ENCODE data around the gene GAB2.

Gene GAB2

GRCh38 chr11:78399136-78399535 lies 18.5 kb downstream of the GAB2 start:
- DNase-seq: no peak
- no peaks in the 10 kb centered on the region for H3K36me3 Mint-ChIP-seq (ENCODE audit: low read depth)
- peaks cover 4% of the 10 kb centered on the region for H3K4me1 Mint-ChIP-seq (ENCODE audit: low read depth)
- no peak overlapping the region for H3K4me3 Mint-ChIP-seq
- H3K27me3 Mint-ChIP-seq: no peaks in the 10 kb centered on the region
- H3K27ac Mint-ChIP-seq: no peak overlapping the region
- no peaks in the 10 kb centered on the region for H3K9me3 Mint-ChIP-seq

DNA sequence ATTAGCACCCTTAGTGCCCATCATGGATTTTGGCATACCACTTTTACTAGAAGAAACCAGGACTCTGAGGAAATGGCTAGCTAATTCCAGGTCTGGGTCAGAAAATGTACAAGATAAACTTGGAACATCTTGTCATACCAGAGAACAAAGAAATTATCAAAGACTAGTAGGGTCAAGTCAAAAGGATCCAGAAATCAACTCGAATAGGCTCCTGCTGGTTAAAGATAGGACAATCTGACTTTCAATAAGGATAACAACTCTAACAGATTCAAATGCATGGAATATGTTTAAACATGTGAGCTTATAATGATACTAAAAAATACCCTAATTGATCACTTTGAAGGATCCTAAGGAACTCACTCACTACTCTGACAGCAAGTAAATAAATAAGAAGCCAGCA lies 18.9 kb downstream of the GAB2 start:
- no peak for DNase-seq
- Mint-ChIP-seq H3K27ac (no peak overlapping the region), H3K27me3 (no peaks in the 10 kb centered on the region), H3K9me3 (no peaks in the 10 kb centered on the region), H3K36me3 (ENCODE audit: low read depth) (no peaks in the 10 kb centered on the region), H3K4me3 (no peak overlapping the region), H3K4me1 (ENCODE audit: low read depth) (peaks cover 4% of the 10 kb centered on the region)

- Mint-ChIP-seq H3K27me3 (no peaks in the 10 kb centered on the region), H3K36me3 (ENCODE audit: low read depth) (no peaks in the 10 kb centered on the region), H3K4me1 (ENCODE audit: low read depth) (peaks cover 4% of the 10 kb centered on the region), H3K4me3 (no peak overlapping the region), H3K9me3 (no peaks in the 10 kb centered on the region), H3K27ac (no peak overlapping the region)
- no peak for DNase-seq
Observed at GRCh38 chr11:78397398-78397797, 20.2 kb downstream of the GAB2 start.

GRCh38 chr11:78395597-78395996 lies 22.0 kb downstream of the GAB2 start:
- DNase-seq: no peak
- H3K27ac Mint-ChIP-seq: no peak overlapping the region
- H3K4me3 Mint-ChIP-seq: no peak overlapping the region
- H3K9me3 Mint-ChIP-seq: no peaks in the 10 kb centered on the region
- peaks cover 4% of the 10 kb centered on the region for H3K4me1 Mint-ChIP-seq (ENCODE audit: low read depth)
- H3K36me3 Mint-ChIP-seq (ENCODE audit: low read depth): no peaks in the 10 kb centered on the region
- no peaks in the 10 kb centered on the region for H3K27me3 Mint-ChIP-seq

DNA sequence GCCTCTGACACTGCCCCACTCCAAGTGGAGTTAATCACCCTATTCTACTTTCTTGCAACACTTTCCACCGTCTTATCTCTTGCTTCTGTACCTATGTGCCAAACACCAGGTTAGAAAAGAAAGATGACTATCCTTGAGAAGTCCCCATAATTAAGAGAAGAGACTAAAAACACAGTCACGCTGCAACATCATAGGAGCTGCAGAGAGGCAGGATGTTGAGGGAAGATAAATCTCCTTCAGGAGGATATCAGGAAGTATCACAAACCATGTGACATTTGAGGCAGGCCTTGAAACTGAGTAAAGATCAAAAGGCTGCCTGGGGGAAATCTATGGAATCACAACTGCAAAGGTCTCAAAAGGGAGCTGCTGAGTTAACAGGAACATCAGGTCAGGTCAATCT lies 24.8 kb downstream of the GAB2 start:
- no peaks in the 10 kb centered on the region for H3K9me3 Mint-ChIP-seq
- H3K27me3 Mint-ChIP-seq: no peaks in the 10 kb centered on the region
- H3K36me3 Mint-ChIP-seq (ENCODE audit: low read depth): no peaks in the 10 kb centered on the region
- H3K27ac Mint-ChIP-seq: no peak overlapping the region
- H3K4me3 Mint-ChIP-seq: no peak overlapping the region
- DNase-seq: no peak
- peaks cover 4% of the 10 kb centered on the region for H3K4me1 Mint-ChIP-seq (ENCODE audit: low read depth)

DNA sequence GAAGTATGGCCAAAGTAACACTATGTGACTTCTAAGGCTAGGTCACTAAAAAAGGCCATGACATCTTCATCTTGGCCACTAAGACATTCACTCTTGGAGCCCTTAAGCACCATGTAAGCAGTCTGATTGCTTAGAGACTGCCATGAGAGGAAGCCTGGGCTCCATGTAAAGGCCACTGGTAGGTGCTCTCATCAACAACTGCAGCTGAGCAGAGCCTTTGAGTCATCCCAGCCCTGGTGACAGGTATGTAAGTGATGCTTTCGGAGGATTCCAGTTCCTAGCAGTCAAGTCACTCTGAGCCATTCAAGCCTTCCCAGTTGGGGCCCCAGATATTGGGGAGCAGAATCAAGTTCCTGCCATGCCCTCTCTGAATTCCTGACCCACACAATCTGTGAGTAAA lies 26.2 kb downstream of the GAB2 start:
- H3K27me3 Mint-ChIP-seq: no peaks in the 10 kb centered on the region
- H3K36me3 Mint-ChIP-seq (ENCODE audit: low read depth): no peaks in the 10 kb centered on the region
- no peaks in the 10 kb centered on the region for H3K4me1 Mint-ChIP-seq (ENCODE audit: low read depth)
- H3K27ac Mint-ChIP-seq: no peak overlapping the region
- no peak overlapping the region for H3K4me3 Mint-ChIP-seq
- DNase-seq: no peak
- no peaks in the 10 kb centered on the region for H3K9me3 Mint-ChIP-seq

DNA sequence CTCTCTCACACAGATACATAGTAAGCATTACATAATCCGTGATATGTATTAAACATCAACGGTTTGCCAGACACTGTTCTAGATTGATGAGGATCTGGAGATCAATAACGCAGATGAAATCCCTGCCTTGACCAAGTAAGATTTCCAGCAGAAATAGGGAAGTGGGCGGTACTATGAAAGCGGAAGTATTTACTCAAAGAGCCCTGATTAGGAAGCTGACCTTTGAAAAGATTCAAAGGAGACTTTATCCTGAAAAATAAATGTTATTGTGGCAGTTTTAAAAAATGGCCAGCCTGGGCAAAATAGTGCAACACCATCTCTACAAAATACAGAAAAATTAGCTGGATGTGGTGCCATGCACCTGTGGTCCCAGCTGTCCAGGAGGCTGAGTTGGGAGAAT lies 26.8 kb downstream of the GAB2 start:
- no peaks in the 10 kb centered on the region for H3K36me3 Mint-ChIP-seq (ENCODE audit: low read depth)
- no peak overlapping the region for H3K27ac Mint-ChIP-seq
- H3K4me3 Mint-ChIP-seq: no peak overlapping the region
- no peak for DNase-seq
- no peaks in the 10 kb centered on the region for H3K27me3 Mint-ChIP-seq
- no peaks in the 10 kb centered on the region for H3K9me3 Mint-ChIP-seq
- H3K4me1 Mint-ChIP-seq (ENCODE audit: low read depth): no peaks in the 10 kb centered on the region

- Mint-ChIP-seq H3K9me3 (peaks cover 18% of the 10 kb centered on the region), H3K27ac (no peak overlapping the region), H3K36me3 (ENCODE audit: low read depth) (peaks cover 9% of the 10 kb centered on the region), H3K27me3 (no peaks in the 10 kb centered on the region), H3K4me3 (no peak overlapping the region), H3K4me1 (ENCODE audit: low read depth) (no peaks in the 10 kb centered on the region)
- DNase-seq: no peak
Observed at GRCh38 chr11:78386215-78386941, 31.2 kb downstream of the GAB2 start.

GRCh38 chr11:78385205-78385604 lies 32.4 kb downstream of the GAB2 start:
- Mint-ChIP-seq H3K4me1 (ENCODE audit: low read depth) (no peaks in the 10 kb centered on the region), H3K36me3 (ENCODE audit: low read depth) (peaks cover 9% of the 10 kb centered on the region), H3K27me3 (no peaks in the 10 kb centered on the region), H3K27ac (no peak overlapping the region), H3K9me3 (peaks cover 18% of the 10 kb centered on the region), H3K4me3 (no peak overlapping the region)
- DNase-seq: no peak

- no peak overlapping the region for H3K27ac Mint-ChIP-seq
- no peaks in the 10 kb centered on the region for H3K27me3 Mint-ChIP-seq
- H3K4me3 Mint-ChIP-seq: no peak overlapping the region
- peaks cover 18% of the 10 kb centered on the region for H3K9me3 Mint-ChIP-seq
- peaks cover 3% of the 10 kb centered on the region for H3K4me1 Mint-ChIP-seq (ENCODE audit: low read depth)
- H3K36me3 Mint-ChIP-seq (ENCODE audit: low read depth): peaks cover 9% of the 10 kb centered on the region
- DNase-seq: no peak
Observed at GRCh38 chr11:78384231-78384630, 33.4 kb downstream of the GAB2 start.

- peaks cover 5% of the 10 kb centered on the region for H3K4me1 Mint-ChIP-seq (ENCODE audit: low read depth)
- no peak overlapping the region for H3K27ac Mint-ChIP-seq
- H3K9me3 Mint-ChIP-seq: peaks cover 18% of the 10 kb centered on the region
- no peaks in the 10 kb centered on the region for H3K27me3 Mint-ChIP-seq
- H3K36me3 Mint-ChIP-seq (ENCODE audit: low read depth): peaks cover 9% of the 10 kb centered on the region
- H3K4me3 Mint-ChIP-seq: no peak overlapping the region
- DNase-seq: no peak
Observed at GRCh38 chr11:78381865-78382264, 35.8 kb downstream of the GAB2 start.

- Mint-ChIP-seq H3K9me3 (peaks cover 18% of the 10 kb centered on the region), H3K4me1 (ENCODE audit: low read depth) (peaks cover 5% of the 10 kb centered on the region), H3K4me3 (no peak overlapping the region), H3K27ac (no peak overlapping the region), H3K27me3 (no peaks in the 10 kb centered on the region), H3K36me3 (ENCODE audit: low read depth) (peaks cover 9% of the 10 kb centered on the region)
- no peak for DNase-seq
Observed at GRCh38 chr11:78380615-78381051, 37.0 kb downstream of the GAB2 start.

- Mint-ChIP-seq H3K9me3 (peaks cover 5% of the 10 kb centered on the region), H3K27ac (no peak overlapping the region), H3K4me3 (no peak overlapping the region), H3K4me1 (ENCODE audit: low read depth) (peaks cover 5% of the 10 kb centered on the region), H3K36me3 (ENCODE audit: low read depth) (peaks cover 2% of the 10 kb centered on the region), H3K27me3 (no peaks in the 10 kb centered on the region)
- DNase-seq: no peak
Observed at GRCh38 chr11:78379039-78379670, 38.5 kb downstream of the GAB2 start.

GRCh38 chr11:78377625-78378418 lies 39.8 kb downstream of the GAB2 start:
- no peak overlapping the region for H3K4me3 Mint-ChIP-seq
- peaks cover 5% of the 10 kb centered on the region for H3K4me1 Mint-ChIP-seq (ENCODE audit: low read depth)
- H3K27me3 Mint-ChIP-seq: no peaks in the 10 kb centered on the region
- no peaks in the 10 kb centered on the region for H3K36me3 Mint-ChIP-seq (ENCODE audit: low read depth)
- H3K27ac Mint-ChIP-seq: no peak overlapping the region
- no peaks in the 10 kb centered on the region for H3K9me3 Mint-ChIP-seq
- DNase-seq: no peak

GRCh38 chr11:78376858-78377257 lies 40.8 kb downstream of the GAB2 start:
- H3K27me3 Mint-ChIP-seq: no peaks in the 10 kb centered on the region
- no peak overlapping the region for H3K27ac Mint-ChIP-seq
- no peaks in the 10 kb centered on the region for H3K36me3 Mint-ChIP-seq (ENCODE audit: low read depth)
- no peak for DNase-seq
- H3K9me3 Mint-ChIP-seq: no peaks in the 10 kb centered on the region
- no peak overlapping the region for H3K4me3 Mint-ChIP-seq
- H3K4me1 Mint-ChIP-seq (ENCODE audit: low read depth): peaks cover 5% of the 10 kb centered on the region
